HCEC 1CT (cell line): Measurements from ENCODE around the gene RNF4.
"Not testable (repeated sequence)": the region's sequence is repeated elsewhere in the genome, so short reads cannot be mapped to it uniquely, and the experiment has no call there.

Experiments
- DNase-seq: peaks from one replicate; pipeline ENCODE4 v3.0.0-alpha.2; 2017

RNF4 gene

GRCh38 chr4:2492970-2493369, 24.1 kb downstream of the RNF4 start:
- no peak for DNase-seq

DNA sequence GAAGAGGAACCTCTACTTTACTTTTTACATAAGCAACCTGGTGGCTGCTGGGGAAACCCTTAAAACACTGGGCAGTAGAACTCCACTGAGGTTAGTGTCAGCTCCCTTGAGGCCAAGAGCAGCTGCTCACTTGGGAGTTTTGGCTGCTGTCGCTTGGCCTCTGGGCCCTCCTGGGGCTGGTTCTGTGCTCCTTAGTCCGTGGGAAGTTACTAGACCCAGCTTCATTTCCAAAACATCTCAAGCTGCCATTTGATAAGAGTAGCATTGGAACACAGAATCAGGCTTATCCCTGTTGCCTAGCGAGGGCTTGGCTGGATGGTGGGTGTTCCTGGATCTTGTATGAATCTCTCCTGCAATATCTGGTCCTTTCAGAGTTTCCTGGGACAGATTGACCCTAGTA, 26.1 kb downstream of the RNF4 start:
- DNase-seq = no peak

DNA sequence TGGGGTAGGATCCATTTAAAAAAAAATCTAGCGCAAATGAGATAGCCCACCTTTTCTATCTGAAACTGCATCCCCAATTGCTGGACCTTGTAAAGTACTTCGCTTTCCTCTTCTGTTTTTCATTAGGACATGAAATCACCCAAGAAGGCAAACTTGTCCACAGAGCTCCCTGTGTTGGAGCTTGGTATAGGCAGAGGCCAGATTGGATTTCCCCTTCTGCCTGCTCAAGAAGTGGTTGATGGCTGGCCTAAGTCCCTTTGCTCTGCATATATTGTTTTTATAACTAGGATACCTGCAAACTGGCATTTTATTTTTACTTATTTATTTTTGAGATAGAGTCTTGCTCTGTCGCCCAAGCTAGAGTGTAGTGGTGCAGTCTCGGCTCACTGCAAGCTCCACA, 28.4 kb downstream of the RNF4 start:
- no peak for DNase-seq

GRCh38 chr4:2497931-2498330, 29.0 kb downstream of the RNF4 start:
- DNase-seq = no peak

GRCh38 chr4:2500547-2500946, 31.6 kb downstream of the RNF4 start:
- no peak for DNase-seq

GRCh38 chr4:2501034-2501594, 32.2 kb downstream of the RNF4 start:
- DNase-seq = no peak

DNA sequence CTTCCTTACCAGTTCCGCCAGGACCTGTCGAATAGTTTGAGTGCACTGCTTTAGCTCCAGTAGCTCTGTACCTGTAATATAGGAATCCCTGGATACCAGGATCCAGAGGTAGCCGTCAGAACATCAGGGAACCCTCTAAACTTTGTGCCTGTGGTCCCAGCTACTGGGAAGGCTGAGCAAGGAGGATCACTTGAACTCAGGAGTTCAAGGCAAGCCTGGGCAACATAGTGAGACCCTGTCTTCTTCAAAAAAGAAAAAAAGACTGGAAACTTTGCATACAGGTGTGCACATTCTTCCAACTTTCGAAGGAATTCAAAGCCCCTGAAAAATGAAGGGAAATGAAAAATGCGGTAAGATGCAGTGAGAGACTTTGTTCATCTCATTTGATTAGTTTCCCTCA, 34.9 kb downstream of the RNF4 start:
- no peak for DNase-seq

DNA sequence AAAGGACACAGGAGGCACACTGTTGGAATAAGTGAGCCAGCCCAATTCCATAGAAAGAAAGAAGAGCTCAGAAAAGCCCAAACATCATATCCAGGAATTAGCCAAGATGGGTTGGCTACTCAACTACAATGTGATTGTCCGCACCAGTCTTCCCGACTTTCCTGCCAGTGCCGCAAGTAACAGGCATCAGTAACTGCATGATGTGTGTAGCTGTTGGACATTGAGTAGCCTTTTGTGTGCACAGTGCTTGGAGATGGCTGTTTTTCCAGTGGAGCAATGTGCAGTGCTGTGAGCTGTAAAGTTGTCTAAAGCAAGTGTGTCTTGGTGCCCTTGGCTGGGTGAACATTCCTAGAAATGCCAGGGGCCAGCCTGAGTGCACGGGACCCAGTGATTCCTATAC, 38.4 kb downstream of the RNF4 start:
- DNase-seq = no peak

GRCh38 chr4:2507855-2508254, 38.9 kb downstream of the RNF4 start:
- DNase-seq = no peak

- no peak for DNase-seq
Measured at GRCh38 chr4:2510351-2511259, 41.7 kb downstream of the RNF4 start.

- no peak for DNase-seq
Measured at GRCh38 chr4:2511645-2512131, 42.8 kb downstream of the RNF4 start.

DNA sequence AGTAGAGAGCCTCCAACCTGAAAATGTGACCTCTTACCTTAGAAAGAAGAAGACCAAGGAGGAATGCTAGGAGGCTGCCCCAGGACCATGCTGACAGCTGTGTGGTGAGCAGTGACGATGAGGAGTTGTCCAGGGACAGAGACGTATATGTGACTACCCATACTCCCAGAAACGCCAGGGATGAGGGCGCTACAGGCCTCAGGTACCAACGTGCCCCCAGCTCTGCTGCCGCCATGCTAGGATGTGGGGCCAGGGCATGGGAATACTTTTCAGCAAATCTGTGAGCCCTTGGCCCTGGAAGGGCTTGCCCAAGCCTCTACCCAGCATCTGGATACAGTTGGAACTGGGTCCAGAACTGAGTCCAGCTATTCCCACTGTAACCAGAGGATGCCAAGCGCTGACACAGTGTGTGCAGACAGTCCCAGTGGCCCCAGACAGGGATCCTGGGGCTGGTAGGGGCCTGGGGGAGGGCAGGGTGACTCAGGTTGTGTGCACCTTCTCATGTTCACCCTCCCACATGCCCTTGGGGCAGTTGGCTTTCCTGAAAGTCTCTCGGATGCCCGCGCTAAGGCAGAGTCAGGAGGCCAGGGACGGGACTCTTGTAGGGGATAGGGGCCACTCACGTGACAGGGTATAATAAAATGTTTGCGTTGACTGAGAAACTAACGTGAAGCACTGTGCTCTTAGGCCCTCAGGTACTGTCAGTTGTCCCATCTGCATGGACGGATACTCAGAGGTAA, 43.7 kb downstream of the RNF4 start:
- DNase-seq = no peak

- not testable (repeated sequence) for DNase-seq
Measured at GRCh38 chr4:2514193-2514592, 45.3 kb downstream of the RNF4 start.

DNA sequence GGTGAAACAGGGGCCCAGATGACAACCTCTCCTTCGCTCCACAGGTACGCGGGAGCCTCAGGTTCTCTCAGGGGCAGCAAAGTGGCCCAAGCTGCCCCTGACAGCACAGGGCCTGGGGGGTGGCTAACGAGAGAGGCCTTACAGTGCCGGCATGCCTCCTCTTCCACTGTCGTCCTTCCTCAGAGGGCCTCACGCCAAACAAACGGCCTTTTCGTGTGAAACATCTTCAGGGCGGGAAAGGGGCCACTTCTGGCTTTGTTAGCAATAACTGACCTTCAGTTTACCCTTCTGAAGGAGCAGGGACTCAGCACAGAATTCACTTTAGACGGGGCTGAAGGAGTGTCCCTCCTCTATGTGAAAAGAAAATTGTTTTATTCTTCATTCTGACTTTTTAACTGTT, 46.0 kb downstream of the RNF4 start:
- not testable (repeated sequence) for DNase-seq

DNA sequence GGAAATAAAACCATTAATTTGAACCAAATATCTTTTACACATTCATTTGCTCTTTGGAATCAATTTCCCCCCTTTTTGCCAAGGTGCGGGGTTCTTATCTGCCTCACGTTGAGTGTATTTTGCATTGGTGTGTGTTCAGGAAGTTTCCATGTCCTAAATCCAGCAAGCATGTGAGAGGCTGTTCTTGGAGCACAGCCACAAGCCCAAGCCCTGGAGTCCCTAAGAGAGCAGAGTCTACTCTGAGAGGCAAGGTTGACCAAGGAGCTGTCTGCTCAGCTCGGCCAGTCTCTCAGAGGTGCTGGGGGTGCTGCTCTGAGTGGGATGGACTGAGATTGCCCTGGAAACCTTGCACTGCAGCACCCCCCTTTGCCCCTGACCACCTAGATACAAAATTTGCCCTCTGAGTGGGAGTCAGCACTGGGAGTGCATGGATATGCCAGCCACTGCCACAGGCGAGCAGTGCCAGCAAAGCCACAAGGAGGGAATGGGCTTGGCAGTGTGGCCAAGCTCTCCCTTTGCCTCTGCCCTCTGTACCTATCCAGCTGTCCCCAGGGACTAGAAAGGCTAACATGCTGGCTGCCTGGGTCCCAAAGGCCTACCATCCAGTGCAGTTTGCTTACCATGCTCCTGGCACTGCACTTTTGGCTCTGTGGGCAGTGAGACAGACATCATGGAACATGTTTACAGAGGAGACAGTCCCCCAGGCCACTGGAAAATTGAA, 47.1 kb downstream of the RNF4 start:
- DNase-seq = no peak

- DNase-seq = no peak
Measured at GRCh38 chr4:2516635-2517034, 47.7 kb downstream of the RNF4 start.

DNA sequence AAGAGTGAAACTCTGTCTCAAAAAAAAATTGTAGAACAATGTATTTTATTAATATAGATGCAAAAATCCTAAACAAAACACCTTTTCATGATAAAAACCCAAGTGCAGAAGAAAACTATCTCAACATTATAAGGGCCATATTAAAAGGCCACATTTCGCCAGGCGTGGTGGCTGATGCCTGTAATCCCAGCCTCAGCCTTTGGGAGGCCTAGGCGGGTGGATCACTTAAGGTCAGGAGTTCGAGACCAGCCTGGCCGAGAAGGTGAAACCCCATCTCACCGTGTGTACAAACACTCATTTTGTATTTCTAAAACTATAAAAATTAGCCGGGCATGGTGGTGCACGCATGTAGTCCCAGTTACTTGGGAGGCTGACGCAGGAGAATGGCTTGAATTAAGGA, 57.7 kb downstream of the RNF4 start:
- no peak for DNase-seq

- no peak for DNase-seq
Measured at GRCh38 chr4:2534904-2535375, 66.0 kb downstream of the RNF4 start.

- no peak for DNase-seq
Measured at GRCh38 chr4:2535376-2536192, 66.7 kb downstream of the RNF4 start.

DNA sequence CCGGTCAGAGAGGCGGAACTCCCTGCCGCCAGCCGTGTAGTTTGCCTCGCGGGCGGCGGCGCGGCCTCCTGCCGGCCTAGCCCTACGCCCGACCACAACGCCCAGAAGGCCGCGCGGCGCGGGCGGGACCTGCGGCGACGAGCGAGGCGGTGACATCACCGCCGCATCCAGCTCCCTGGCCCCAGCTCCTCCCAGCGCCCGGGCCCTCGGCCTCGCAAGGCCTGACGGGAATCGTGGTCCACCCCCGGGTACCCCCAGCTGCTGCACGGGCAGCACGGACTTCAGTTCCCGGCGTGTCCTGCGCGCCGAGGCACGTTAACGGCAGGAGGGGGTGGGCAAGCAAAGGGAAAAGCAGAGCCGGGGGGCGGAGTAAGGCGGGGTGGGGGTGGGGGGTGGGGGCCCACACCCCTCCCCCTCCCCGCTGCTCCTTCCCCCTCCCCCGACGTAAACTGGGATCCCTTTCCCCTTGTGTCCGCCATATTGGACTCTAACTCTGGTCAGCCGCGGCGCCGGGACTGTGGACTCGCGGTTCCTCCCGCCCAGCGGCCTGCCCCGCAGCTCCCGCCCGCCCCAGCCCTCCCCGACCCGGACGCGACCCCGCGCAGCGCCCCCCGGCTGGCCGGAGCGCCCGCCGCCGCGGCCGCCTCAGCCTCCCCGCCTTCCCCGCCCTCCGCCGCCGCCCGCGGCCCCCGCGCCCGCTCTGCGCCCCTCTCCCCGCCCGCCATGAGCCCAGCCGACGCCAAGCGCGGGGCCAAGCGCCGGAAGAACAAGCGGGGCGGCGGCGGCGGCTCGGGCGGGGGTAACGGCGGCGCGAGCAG, 67.5 kb downstream of the RNF4 start, which contains the start of gene FAM193A:
TSS of gene FAM193A (plus strand) at position 455 of the 818 bp plus-strand sequence. CDS start at position 724, 269 bp downstream.
- peak; percentile 96 for DNase-seq
